Stimulated activated CD8-positive, alpha-beta memory T cell treated with anti-CD3 and anti-CD28 coated beads, Interleukin-12 subunit alpha, Interleukin-12 subunit beta, amount 100 ng/mL, for 24 hours (primary cell): Measurements from ENCODE around the gene TAL1.
"Not testable (repeated sequence)": the region's sequence is repeated elsewhere in the genome, so short reads cannot be mapped to it uniquely, and the experiment has no call there.

Source experiments
- DNase-seq: peaks from one replicate; pipeline ENCODE4 v3.0.0-alpha.2; 2020; ENCODE audit errors: extremely low read depth

Gene TAL1

GRCh38 chr1:47232187-47232874, at the start of gene TAL1:
Gene TAL1 (minus strand): TSS chr1:47232225. CDS start chr1:47225888, 6,337 bp downstream.
- no peak for DNase-seq

- DNase-seq: no peak
Measured at GRCh38 chr1:47280142-47280541, 48.1 kb upstream of the TAL1 start.

- DNase-seq: no peak
Measured at GRCh38 chr1:47276850-47277249, 44.8 kb upstream of the TAL1 start.

GRCh38 chr1:47275811-47276210, 43.8 kb upstream of the TAL1 start:
- DNase-seq: not testable (repeated sequence)

- not testable (repeated sequence) for DNase-seq
Measured at GRCh38 chr1:47265529-47265928, 33.5 kb upstream of the TAL1 start.

GRCh38 chr1:47262787-47263413, 30.9 kb upstream of the TAL1 start:
- DNase-seq: no peak

GRCh38 chr1:47257224-47257623, 25.2 kb upstream of the TAL1 start:
- DNase-seq: no peak

- no peak for DNase-seq
Measured at GRCh38 chr1:47252795-47253194, 20.8 kb upstream of the TAL1 start.

- no peak for DNase-seq
Measured at GRCh38 chr1:47252369-47252768, 20.3 kb upstream of the TAL1 start.

- DNase-seq: no peak
Measured at GRCh38 chr1:47249755-47250154, 17.7 kb upstream of the TAL1 start.

GRCh38 chr1:47244339-47244862, 12.4 kb upstream of the TAL1 start:
- DNase-seq: no peak

- no peak for DNase-seq
Measured at GRCh38 chr1:47243910-47244309, 11.9 kb upstream of the TAL1 start.

- no peak for DNase-seq
Measured at GRCh38 chr1:47241114-47242113, 9.4 kb upstream of the TAL1 start.

GRCh38 chr1:47238935-47239592, 7.0 kb upstream of the TAL1 start:
- no peak for DNase-seq

GRCh38 chr1:47235806-47236205, 3.8 kb upstream of the TAL1 start:
- no peak for DNase-seq

GRCh38 chr1:47235241-47235681, 3.2 kb upstream of the TAL1 start:
- no peak for DNase-seq

GRCh38 chr1:47233186-47233585, 1.2 kb upstream of the TAL1 start:
- DNase-seq: no peak

- DNase-seq: no peak
Measured at GRCh38 chr1:47231301-47232186, 481 bp downstream of the TAL1 start.

- DNase-seq: no peak
Measured at GRCh38 chr1:47230692-47231300, 1.2 kb downstream of the TAL1 start.
